K562 (cell line): ENCODE measurements around the gene VARS1. TPM values are rescaled to one million over a fixed set of nuclear protein-coding genes. Genes with fewer than 3 reads are reported as not detected.

Experiments
- AFF4 ChIP-seq: sonication (generic); formaldehyde crosslinking; IDR thresholded peaks from 2 replicates; pipeline ENCODE4 v1.8.0; 2023; ENCODE audit warnings: mild to moderate bottlenecking, missing genetic modification reagents
- BCOR ChIP-seq: fragments of 450-650 bp; IDR thresholded peaks from 2 replicates; pipeline ENCODE4 v1.6.1; 2016
- FOXK1 ChIP-seq: sonication (generic); formaldehyde crosslinking; IDR thresholded peaks from 2 replicates; pipeline ENCODE4 v1.8.0; 2022; ENCODE audit warnings: missing genetic modification reagents, mild to moderate bottlenecking, borderline replicate concordance
- JUNB ChIP-seq: fragments of 450-650 bp; formaldehyde crosslinking; conservative IDR thresholded peaks from 2 replicates; pipeline ENCODE4 v1.4.0; 2020; ENCODE audit warnings: mild to moderate bottlenecking
- MITF ChIP-seq: IDR thresholded peaks from 2 replicates; pipeline ENCODE4 v1.6.1; 2014; ENCODE audit warnings: antibody characterized with exemption
- PHTF2 ChIP-seq: fragments of 250-450 bp; sonication (Bioruptor Pico); IDR thresholded peaks from 2 replicates; pipeline ENCODE4 v1.5.0; 2021; ENCODE audit warnings: mild to moderate bottlenecking
- POLR3A ChIP-seq: IDR thresholded peaks from 2 replicates; pipeline ENCODE4 v1.6.1; 2011; ENCODE audit warnings: borderline replicate concordance, mild to moderate bottlenecking, moderate library complexity; ENCODE audit not compliant: insufficient read length, insufficient read depth; ENCODE audit errors: extremely low read depth
- RCOR1 ChIP-seq, 2 experiments: IDR thresholded peaks; 2 replicates each; pipeline ENCODE4 v1.6.1; 2012; ENCODE audit warnings: low read depth in 2 of 2, low read length in 2 of 2, borderline replicate concordance in 1 of 2, improper control_type of control experiment in 1 of 2
- RHOXF2B ChIP-seq: fragments of 250-450 bp; sonication (Bioruptor Pico); conservative IDR thresholded peaks from 2 replicates; pipeline ENCODE4 v1.5.1; 2021
- SMARCA5 ChIP-seq: fragments of 450-650 bp; IDR thresholded peaks from 2 replicates; pipeline ENCODE4 v1.6.1; 2016
- TBP ChIP-seq: optimal IDR thresholded peaks from 2 replicates; pipeline ENCODE3; 2011; ENCODE audit warnings: low read depth, low read length, improper control_type of control experiment
- TCF15 ChIP-seq: fragments of 250-450 bp; sonication (Bioruptor Pico); IDR thresholded peaks from 2 replicates; pipeline ENCODE4 v1.8.0; 2022; ENCODE audit warnings: moderate library complexity, mild to moderate bottlenecking, inconsistent platforms
- UBTF ChIP-seq, 2 experiments: IDR thresholded peaks; 2 replicates each; pipeline ENCODE4 v1.6.1; 2012; ENCODE audit warnings: improper control_type of control experiment in 2 of 2, low read depth in 2 of 2, low read length in 2 of 2, borderline replicate concordance in 1 of 2
- ZBED1 ChIP-seq: IDR thresholded peaks from 2 replicates; pipeline ENCODE4 v1.6.1; 2014
- ZBTB1 ChIP-seq: sonication (generic); formaldehyde crosslinking; IDR thresholded peaks from 2 replicates; pipeline ENCODE4 v1.8.1; 2023; ENCODE audit warnings: missing genetic modification reagents, low read depth, mild to moderate bottlenecking, borderline replicate concordance
- ZFP1 ChIP-seq: fragments of 450-650 bp; formaldehyde crosslinking; IDR thresholded peaks from 2 replicates; pipeline ENCODE4 v1.4.0; 2020; ENCODE audit warnings: mild to moderate bottlenecking, mixed read lengths
- ZFP91 ChIP-seq: sonication (generic); formaldehyde crosslinking; IDR thresholded peaks from 2 replicates; pipeline ENCODE4 v1.8.0; 2022; ENCODE audit warnings: mild to moderate bottlenecking, missing genetic modification reagents
- ZNF436 ChIP-seq: fragments of 250-450, 450-650 bp; sonication (Bioruptor Pico); formaldehyde crosslinking; IDR thresholded peaks from 2 replicates; pipeline ENCODE4 v1.7.0; 2020; ENCODE audit warnings: mild to moderate bottlenecking
- polyA plus RNA-seq, 8 experiments: library from polyadenylated mRNA; depleted of rRNA in 4 of 8; stranded (reverse) in 5 of 8; unstranded in 3 of 8; fragments of >200 nt; fragmentation: Nextera tagmentation in 2 of 8; fragmentation: Illumina TruSeq in 1 of 8; extraction: Ambion mirVana in 2 of 8; extraction: Trizol in 1 of 8; gene quantifications; 2 replicates each; pipeline versions ENCODE4 v1.2.1 to v1.2.3, GENCODE V29; 2011 to 2014; ENCODE audit warnings: inconsistent platforms in 1 of 8, missing spikeins in 1 of 8
- total RNA-seq, 7 experiments: library from RNA; depleted of rRNA in 6 of 7; stranded (reverse); fragments of >200 nt in 6 of 7; fragmentation: Illumina TruSeq in 2 of 7; extraction: Trizol in 2 of 7; gene quantifications; 2 replicates each; pipeline versions ENCODE4 v1.2.1 to v1.2.3, GENCODE V29; 2011 to 2021; ENCODE audit warnings: low replicate concordance in 1 of 7

VARS1 gene
- total and polyA plus RNA-seq, 9 of the 15 experiments (the other 6 are each of a cell fraction or from before 2014, with no cell fraction given): 2.9 to 488 (median 130) TPM

- peak; percentile 40 for TF ChIP-seq POLR3A
- TF ChIP-seq PHTF2 (CRISPR knock-in tag): peak; percentile 85; the same call in 1 of the 2 replicates
- TF ChIP-seq RCOR1 (IDR thresholded peaks at IDR 0.05; ENCODE audit: borderline replicate concordance in 1 of 2, low read depth in 2 of 2, low read length in 2 of 2): peak in 1 of 2 experiments; percentile 36; a peak in 1 of 4 replicates
- peak; percentile 56; the same call in 1 of the 2 replicates for TF ChIP-seq MITF
- 0 out of 2 replicates have a peak, but pooled peaks have one; percentile 56 for TF ChIP-seq ZFP91 (CRISPR knock-in tag)
- peak; percentile 96; the same call in 1 of the 2 replicates for TF ChIP-seq ZBED1
- 0 out of 4 replicates have a peak, but pooled peaks have one; percentile 35 to 38 for TF ChIP-seq UBTF (IDR thresholded peaks at IDR 0.05; ENCODE audit: borderline replicate concordance in 1 of 2, low read depth in 2 of 2, low read length in 2 of 2)
- TF ChIP-seq FOXK1: peak; percentile 77; the same call in 1 of the 2 replicates
- peak; percentile 37; the same call in 1 of the 2 replicates for TF ChIP-seq RHOXF2B (CRISPR knock-in tag)
- TF ChIP-seq BCOR: peak; percentile 62
- TF ChIP-seq TBP: peak; percentile 66
- peak; percentile 76; the same call in 1 of the 2 replicates for TF ChIP-seq SMARCA5
- TF ChIP-seq ZBTB1: peak; percentile 43; the same call in 1 of the 2 replicates
- peak; percentile 3; the same call in 1 of the 2 replicates for TF ChIP-seq JUNB (CRISPR knock-in tag)
- peak; percentile 44 for TF ChIP-seq ZFP1 (CRISPR knock-in tag)
- peak; percentile 58; the same call in 1 of the 2 replicates for TF ChIP-seq ZNF436 (CRISPR knock-in tag)
- TF ChIP-seq TCF15 (CRISPR knock-in tag): peak; percentile 4; the same call in 1 of the 2 replicates
- TF ChIP-seq AFF4: peak; percentile 61; the same call in 1 of the 2 replicates
Measured at GRCh38 chr6:31817929-31818511, 22.5 kb upstream of the VARS1 start (continued).
